ENCODE data around the gene ZCCHC4. TPM values are rescaled to one million over a fixed set of nuclear protein-coding genes. Genes with fewer than 3 reads are reported as not detected.

The ZCCHC4 gene
- total RNA-seq, 4 donors from 2014 or later: 6.9 to 14.2 (median 12.4) TPM

DNA sequence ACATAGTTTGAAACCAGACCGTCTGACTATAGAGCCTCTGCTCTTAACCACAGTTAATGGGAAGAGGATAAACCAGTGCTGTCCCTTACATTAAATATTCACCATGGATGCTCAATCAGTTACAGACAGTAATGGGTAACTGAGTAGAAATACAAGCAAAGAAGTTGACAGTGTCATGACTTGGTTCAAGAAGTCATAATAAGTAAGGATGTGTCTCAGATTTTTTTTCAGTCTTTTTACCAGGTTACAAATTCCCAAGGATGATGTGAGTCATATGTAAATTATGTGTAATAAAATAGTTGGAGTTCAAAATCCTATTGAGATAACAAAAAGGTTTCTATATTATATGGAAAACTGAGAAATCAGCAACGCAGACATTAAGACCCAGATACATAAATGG is 31.1 kb downstream of the ZCCHC4 start:
- Histone ChIP-seq H3K27ac (no peak overlapping the region), H3K4me3 (no peak overlapping the region), H3K36me3 (no peaks in the 10 kb centered on the region), H3K9me3 (no peaks in the 10 kb centered on the region), H3K4me1 (no peaks in the 10 kb centered on the region), H3K27me3 (no peaks in the 10 kb centered on the region)
- in situ Hi-C loops (cut with MboI; ENCODE audit: low sequenced_read_pairs in 4 of 4) (no loop called here), intact Hi-C loops (cut with DNase I; ENCODE audit: low total_unique reads) (no loop called here)
- no peak for TF ChIP-seq POLR2A (IDR thresholded peaks at IDR 0.05)
- no peak for TF ChIP-seq CTCF (IDR thresholded peaks at IDR 0.05 in 4 of 5, conservative IDR thresholded peaks at IDR 0.05 in 1 of 5)
- no peak for DNase-seq
- ATAC-seq: no peak

- no peak overlapping the region for H3K27ac ChIP-seq
- no peaks in the 10 kb centered on the region for H3K36me3 ChIP-seq
- H3K9me3 ChIP-seq: no peaks in the 10 kb centered on the region
- intact Hi-C loops (cut with DNase I; ENCODE audit: low total_unique reads): no loop called here
- no peak overlapping the region for H3K4me3 ChIP-seq
- no peaks in the 10 kb centered on the region for H3K27me3 ChIP-seq
- TF ChIP-seq POLR2A (IDR thresholded peaks at IDR 0.05) (no peak), CTCF (IDR thresholded peaks at IDR 0.05 in 4 of 5, conservative IDR thresholded peaks at IDR 0.05 in 1 of 5) (no peak)
- ATAC-seq: no peak
- in situ Hi-C loops (cut with MboI; ENCODE audit: low sequenced_read_pairs in 4 of 4): no loop called here
- DNase-seq: no peak
- no peaks in the 10 kb centered on the region for H3K4me1 ChIP-seq
These were observed 33.2 kb downstream of the ZCCHC4 start for GRCh38 chr4:25345744-25346143.

DNA sequence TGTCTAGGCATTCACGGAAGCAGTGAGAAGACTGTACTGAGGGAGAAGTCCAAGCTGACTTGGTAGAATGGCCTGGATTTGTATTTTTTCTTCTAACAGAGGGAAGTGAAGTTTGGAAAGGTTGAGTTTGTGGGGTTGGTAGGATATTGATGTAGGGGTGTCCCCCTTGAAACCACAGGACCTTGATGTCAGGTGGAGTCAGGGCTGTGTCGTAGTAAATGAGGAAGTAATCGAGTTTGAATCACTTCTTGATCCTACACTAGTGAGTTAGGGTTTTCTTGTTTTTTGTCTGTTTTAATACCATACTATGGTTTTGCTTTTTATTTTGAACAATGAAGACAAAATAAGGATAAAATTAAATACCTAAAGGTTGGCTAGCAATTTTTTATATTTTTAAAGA is 34.3 kb downstream of the ZCCHC4 start:
- H3K27me3 ChIP-seq: no peaks in the 10 kb centered on the region
- ATAC-seq (no peak), DNase-seq (no peak)
- intact Hi-C loops (cut with DNase I; ENCODE audit: low total_unique reads) (no loop called here), in situ Hi-C loops (cut with MboI; ENCODE audit: low sequenced_read_pairs in 4 of 4) (no loop called here)
- H3K4me3 ChIP-seq: no peak overlapping the region
- H3K9me3 ChIP-seq: no peaks in the 10 kb centered on the region
- TF ChIP-seq CTCF (IDR thresholded peaks at IDR 0.05 in 4 of 5, conservative IDR thresholded peaks at IDR 0.05 in 1 of 5) (no peak), POLR2A (IDR thresholded peaks at IDR 0.05) (no peak)
- no peak overlapping the region for H3K27ac ChIP-seq
- H3K4me1 ChIP-seq: no peaks in the 10 kb centered on the region
- no peaks in the 10 kb centered on the region for H3K36me3 ChIP-seq

DNA sequence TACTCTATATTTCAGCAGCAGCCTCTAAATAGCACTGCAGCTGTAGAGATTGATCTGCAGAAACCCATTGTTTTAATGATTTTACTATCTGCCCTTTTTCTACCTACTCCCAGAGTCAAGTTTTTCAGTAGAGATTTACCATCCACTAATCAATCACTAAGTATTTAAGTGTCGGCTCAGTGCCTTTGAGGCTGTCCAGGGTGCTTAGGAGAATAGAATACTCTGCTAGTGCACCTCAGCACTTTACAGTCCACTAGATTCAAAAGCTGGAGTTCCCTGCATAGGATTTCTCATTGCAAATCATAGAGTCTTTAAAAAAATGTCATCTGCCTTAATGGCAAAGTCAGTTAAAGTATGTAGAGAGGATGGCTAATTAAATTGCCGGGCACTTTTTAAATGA is 34.9 kb downstream of the ZCCHC4 start:
- Histone ChIP-seq H3K4me3 (no peak overlapping the region), H3K36me3 (no peaks in the 10 kb centered on the region), H3K9me3 (no peaks in the 10 kb centered on the region), H3K27ac (no peak overlapping the region), H3K27me3 (no peaks in the 10 kb centered on the region), H3K4me1 (no peaks in the 10 kb centered on the region)
- in situ Hi-C loops (cut with MboI; ENCODE audit: low sequenced_read_pairs in 4 of 4) (no loop called here), intact Hi-C loops (cut with DNase I; ENCODE audit: low total_unique reads) (no loop called here)
- ATAC-seq (no peak), DNase-seq (no peak)
- TF ChIP-seq CTCF (IDR thresholded peaks at IDR 0.05 in 4 of 5, conservative IDR thresholded peaks at IDR 0.05 in 1 of 5) (no peak), POLR2A (IDR thresholded peaks at IDR 0.05) (no peak)

DNA sequence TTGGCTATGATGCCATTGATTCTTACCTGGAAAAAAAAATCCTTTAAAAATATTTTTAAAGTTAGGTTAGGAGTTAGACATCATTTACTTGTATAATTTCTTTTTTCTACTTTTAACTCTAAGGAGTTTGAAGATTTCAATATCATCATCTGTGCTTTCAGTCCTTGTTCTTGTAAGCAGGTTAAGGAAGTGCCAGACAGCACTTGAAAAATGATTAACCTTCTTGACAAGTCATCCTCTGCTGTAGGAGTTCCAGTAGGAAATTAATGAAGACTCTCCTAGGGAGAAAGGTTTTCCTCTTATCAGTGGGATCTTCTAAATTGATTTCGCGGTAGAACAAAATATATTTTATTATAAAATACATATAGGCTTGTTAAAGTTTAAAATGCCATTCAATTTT is 35.4 kb downstream of the ZCCHC4 start:
- ATAC-seq: no peak

More for the DNA sequence above, 35.4 kb downstream of the ZCCHC4 start:
- H3K27me3 ChIP-seq: no peaks in the 10 kb centered on the region
- H3K4me3 ChIP-seq: no peak overlapping the region
- H3K4me1 ChIP-seq: no peaks in the 10 kb centered on the region
- H3K27ac ChIP-seq: no peak overlapping the region
- no peaks in the 10 kb centered on the region for H3K9me3 ChIP-seq
- intact Hi-C loops (cut with DNase I; ENCODE audit: low total_unique reads): no loop called here
- no peak for TF ChIP-seq POLR2A (IDR thresholded peaks at IDR 0.05)
- no peak for TF ChIP-seq CTCF (IDR thresholded peaks at IDR 0.05 in 4 of 5, conservative IDR thresholded peaks at IDR 0.05 in 1 of 5)
- DNase-seq: no peak
- in situ Hi-C loops (cut with MboI; ENCODE audit: low sequenced_read_pairs in 4 of 4): no loop called here
- H3K36me3 ChIP-seq: no peaks in the 10 kb centered on the region

All from gastrocnemius medialis (tissue), 4 donors.